ENCODE measurements around the gene PKD1L1. TPM values are rescaled to one million over a fixed set of nuclear protein-coding genes. Genes with fewer than 3 reads are reported as not detected.
"Not testable (repeated sequence)": the region's sequence is repeated elsewhere in the genome, so short reads cannot be mapped to it uniquely, and the experiment has no call there.

Gene PKD1L1
- total RNA-seq, 2 donors from 2014 or later, result 0.40 to 1.2 TPM

DNA sequence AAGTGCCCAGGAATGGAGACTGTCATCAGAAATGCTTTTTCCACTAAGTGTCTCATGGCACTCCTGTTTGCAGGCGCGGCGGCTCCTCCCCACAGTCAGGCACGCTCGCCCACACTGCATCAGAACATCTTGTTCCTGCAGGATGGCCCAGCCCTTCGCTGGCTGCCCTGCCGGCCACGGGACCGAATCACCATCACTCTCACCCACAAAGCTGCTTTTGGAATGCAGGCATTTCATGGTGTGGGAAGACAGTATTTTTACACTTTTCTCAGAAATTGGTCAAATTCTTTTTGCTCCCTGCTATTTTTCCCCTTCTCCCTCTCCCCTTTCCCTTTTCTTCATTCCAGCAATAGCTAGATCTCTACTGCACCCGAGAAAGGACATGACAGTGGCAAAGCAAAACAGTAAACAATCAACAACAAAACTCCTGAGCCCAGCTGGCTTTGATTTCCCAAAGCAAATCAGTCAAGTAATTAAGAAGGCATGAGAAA is 190.3 kb downstream of the PKD1L1 start:
- Histone ChIP-seq H3K4me1 (no peaks in the 10 kb centered on the region), H3K27ac (no peak overlapping the region), H3K36me3 (no peaks in the 10 kb centered on the region), H3K27me3 (no peaks in the 10 kb centered on the region), H3K9ac (ENCODE audit: low read depth in 2 of 2, low read length in 2 of 2) (no peak overlapping the region), H3K9me3 (no peaks in the 10 kb centered on the region), H3K4me3 (no peak overlapping the region)
- TF ChIP-seq, protein P1, sequence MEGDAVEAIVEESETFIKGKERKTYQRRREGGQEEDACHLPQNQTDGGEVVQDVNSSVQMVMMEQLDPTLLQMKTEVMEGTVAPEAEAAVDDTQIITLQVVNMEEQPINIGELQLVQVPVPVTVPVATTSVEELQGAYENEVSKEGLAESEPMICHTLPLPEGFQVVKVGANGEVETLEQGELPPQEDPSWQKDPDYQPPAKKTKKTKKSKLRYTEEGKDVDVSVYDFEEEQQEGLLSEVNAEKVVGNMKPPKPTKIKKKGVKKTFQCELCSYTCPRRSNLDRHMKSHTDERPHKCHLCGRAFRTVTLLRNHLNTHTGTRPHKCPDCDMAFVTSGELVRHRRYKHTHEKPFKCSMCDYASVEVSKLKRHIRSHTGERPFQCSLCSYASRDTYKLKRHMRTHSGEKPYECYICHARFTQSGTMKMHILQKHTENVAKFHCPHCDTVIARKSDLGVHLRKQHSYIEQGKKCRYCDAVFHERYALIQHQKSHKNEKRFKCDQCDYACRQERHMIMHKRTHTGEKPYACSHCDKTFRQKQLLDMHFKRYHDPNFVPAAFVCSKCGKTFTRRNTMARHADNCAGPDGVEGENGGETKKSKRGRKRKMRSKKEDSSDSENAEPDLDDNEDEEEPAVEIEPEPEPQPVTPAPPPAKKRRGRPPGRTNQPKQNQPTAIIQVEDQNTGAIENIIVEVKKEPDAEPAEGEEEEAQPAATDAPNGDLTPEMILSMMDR (IDR thresholded peaks at IDR 0.05), result no peak
- no peak for DNase-seq
- intact Hi-C loops (cut with DNase I), result no loop called here

DNA sequence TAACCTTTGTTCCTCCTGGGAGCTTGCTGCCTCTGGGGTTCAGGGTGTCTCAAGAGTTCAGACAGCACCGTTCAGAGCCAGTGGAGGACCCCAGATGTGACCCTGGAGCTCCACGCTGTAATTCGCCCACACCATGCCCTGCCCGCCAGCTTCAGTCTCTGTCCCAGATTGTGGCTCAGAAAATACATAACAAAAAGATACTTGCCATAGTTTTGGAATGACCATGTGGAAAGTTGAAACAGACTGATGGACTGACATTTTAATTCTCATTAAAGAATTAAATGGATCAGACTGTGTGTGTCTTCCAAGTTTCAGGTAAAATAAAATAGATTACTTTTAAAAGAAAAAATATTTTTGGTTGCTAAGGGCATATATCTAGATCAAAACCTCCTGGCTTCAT is 191.6 kb downstream of the PKD1L1 start:
- TF ChIP-seq, protein P1 (IDR thresholded peaks at IDR 0.05), result no peak
- no peak overlapping the region for H3K27ac ChIP-seq
- no peak overlapping the region for H3K9ac ChIP-seq (ENCODE audit: low read depth in 2 of 2, low read length in 2 of 2)
- H3K4me1 ChIP-seq, result no peaks in the 10 kb centered on the region
- no peaks in the 10 kb centered on the region for H3K36me3 ChIP-seq
- no peak for DNase-seq
- intact Hi-C loops (cut with DNase I), result no loop called here
- H3K9me3 ChIP-seq, result no peaks in the 10 kb centered on the region
- no peak overlapping the region for H3K4me3 ChIP-seq
- H3K27me3 ChIP-seq, result no peaks in the 10 kb centered on the region

DNA sequence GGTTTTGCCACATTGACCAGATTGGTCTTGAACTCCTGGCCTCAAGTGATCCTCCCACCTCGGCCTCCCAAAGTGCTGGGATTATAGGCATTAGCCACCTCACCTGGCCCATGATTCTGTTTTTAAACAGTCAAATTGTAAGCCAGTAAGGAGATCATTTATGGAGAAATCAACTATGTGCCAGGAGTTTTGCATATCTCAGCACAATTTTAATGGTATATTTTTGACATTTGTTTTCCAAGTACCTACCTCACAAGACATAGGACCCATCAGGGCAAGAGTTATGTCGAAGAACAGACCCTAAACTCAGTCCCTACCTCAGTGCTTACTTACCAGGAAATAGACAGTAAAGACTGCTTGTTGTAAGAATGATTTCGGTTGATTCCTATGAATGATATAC is 193.0 kb downstream of the PKD1L1 start:
- Histone ChIP-seq H3K27me3 (no peaks in the 10 kb centered on the region), H3K36me3 (no peaks in the 10 kb centered on the region), H3K9ac (ENCODE audit: low read depth in 2 of 2, low read length in 2 of 2) (no peak overlapping the region), H3K9me3 (no peaks in the 10 kb centered on the region), H3K4me3 (no peak overlapping the region), H3K4me1 (no peaks in the 10 kb centered on the region), H3K27ac (no peak overlapping the region)
- DNase-seq, result no peak
- intact Hi-C loops (cut with DNase I), result no loop called here
- TF ChIP-seq, protein P1 (IDR thresholded peaks at IDR 0.05), result no peak

DNA sequence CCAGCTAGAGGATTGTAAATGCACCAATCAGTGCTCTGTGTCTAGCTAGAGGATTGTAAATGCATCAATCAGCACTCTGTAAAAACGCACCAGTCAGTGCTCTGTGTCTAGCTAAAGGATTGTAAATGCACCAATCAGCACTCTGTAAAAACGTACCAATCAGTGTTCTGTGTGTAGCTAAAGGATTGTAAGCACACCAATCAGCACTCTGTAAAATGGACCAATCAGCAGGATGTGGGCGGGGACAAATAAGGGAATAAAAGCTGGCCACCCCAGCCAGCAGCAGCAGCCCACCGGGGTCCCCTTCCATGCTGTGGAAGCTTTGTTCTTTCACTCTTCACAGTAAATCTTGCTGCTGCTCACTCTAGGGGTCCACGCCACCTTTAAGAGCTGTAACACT is 196.5 kb downstream of the PKD1L1 start:
- H3K9ac ChIP-seq (ENCODE audit: low read depth in 2 of 2, low read length in 2 of 2); intact Hi-C loops (cut with DNase I); H3K27ac ChIP-seq; H3K27me3 ChIP-seq; H3K9me3 ChIP-seq; DNase-seq; H3K4me1 ChIP-seq; H3K36me3 ChIP-seq; H3K4me3 ChIP-seq: not testable (repeated sequence)

DNA sequence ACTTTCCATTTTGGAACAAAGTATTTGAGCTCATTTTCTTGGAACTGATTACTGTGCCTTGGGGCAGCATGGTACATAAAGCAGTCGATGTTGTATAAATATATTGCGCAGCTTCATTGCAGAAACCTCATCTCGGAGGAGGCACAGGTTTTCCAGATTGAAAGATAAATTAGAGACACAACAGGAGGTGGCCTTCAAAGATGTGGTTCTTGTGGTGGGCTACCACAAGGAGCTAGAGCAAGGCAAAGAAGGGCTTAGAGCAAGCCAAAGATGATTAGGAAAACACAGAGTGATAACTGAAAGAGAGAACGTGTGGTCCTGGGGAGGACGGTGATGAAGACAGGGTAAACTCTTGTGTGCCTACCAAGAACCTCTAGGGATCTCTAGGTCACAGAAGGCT is 197.2 kb downstream of the PKD1L1 start:
- intact Hi-C loops (cut with DNase I), result no loop called here
- Histone ChIP-seq H3K4me3 (no peak overlapping the region), H3K27me3 (no peaks in the 10 kb centered on the region), H3K36me3 (no peaks in the 10 kb centered on the region), H3K9ac (ENCODE audit: low read depth in 2 of 2, low read length in 2 of 2) (no peak overlapping the region), H3K4me1 (no peaks in the 10 kb centered on the region), H3K27ac (no peak overlapping the region), H3K9me3 (no peaks in the 10 kb centered on the region)
- TF ChIP-seq, protein P1 (IDR thresholded peaks at IDR 0.05), result no peak
- DNase-seq, result no peak

DNA sequence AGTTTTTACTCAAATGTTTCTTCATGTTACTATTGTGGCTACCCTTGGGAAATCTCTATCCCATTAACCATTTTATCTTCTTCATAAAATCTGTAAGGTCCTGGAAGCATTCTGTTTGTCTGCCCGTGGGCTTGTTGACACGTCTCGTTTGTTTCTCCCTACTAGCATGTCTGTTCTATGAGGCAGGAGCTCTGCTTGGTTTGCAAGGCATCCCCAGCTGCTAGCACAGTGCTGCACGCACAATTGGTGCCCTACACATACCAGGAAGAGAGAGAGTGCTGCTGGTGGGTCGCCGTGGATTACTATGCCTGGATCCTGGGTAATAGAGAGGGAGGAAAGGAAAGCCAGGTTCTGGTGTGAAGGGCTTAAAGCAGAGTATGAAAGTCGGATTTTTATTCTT is 200.2 kb downstream of the PKD1L1 start:
- TF ChIP-seq, protein P1 (IDR thresholded peaks at IDR 0.05), result no peak
- H3K9ac ChIP-seq (ENCODE audit: low read depth in 2 of 2, low read length in 2 of 2), result no peak overlapping the region
- intact Hi-C loops (cut with DNase I), result no loop called here
- H3K27me3 ChIP-seq, result no peaks in the 10 kb centered on the region
- no peaks in the 10 kb centered on the region for H3K36me3 ChIP-seq
- no peak overlapping the region for H3K27ac ChIP-seq
- no peak for DNase-seq
- H3K4me3 ChIP-seq, result no peak overlapping the region
- H3K9me3 ChIP-seq, result no peaks in the 10 kb centered on the region
- H3K4me1 ChIP-seq, result no peaks in the 10 kb centered on the region
